ENCODE results near the gene SELP. TPM values are rescaled to one million over a fixed set of nuclear protein-coding genes. Genes with fewer than 3 reads are reported as not detected.

The SELP gene
- total and polyA plus RNA-seq, 2 of the 13 experiments (the other 11 are each of a cell fraction or from before 2014, with no cell fraction given): 0.11 TPM; not detected in 1

GRCh38 chr1:169586395-169587255 lies 43.3 kb downstream of the SELP start, which contains the start of gene F5 (continued):
- TF ChIP-seq, protein P1, sequence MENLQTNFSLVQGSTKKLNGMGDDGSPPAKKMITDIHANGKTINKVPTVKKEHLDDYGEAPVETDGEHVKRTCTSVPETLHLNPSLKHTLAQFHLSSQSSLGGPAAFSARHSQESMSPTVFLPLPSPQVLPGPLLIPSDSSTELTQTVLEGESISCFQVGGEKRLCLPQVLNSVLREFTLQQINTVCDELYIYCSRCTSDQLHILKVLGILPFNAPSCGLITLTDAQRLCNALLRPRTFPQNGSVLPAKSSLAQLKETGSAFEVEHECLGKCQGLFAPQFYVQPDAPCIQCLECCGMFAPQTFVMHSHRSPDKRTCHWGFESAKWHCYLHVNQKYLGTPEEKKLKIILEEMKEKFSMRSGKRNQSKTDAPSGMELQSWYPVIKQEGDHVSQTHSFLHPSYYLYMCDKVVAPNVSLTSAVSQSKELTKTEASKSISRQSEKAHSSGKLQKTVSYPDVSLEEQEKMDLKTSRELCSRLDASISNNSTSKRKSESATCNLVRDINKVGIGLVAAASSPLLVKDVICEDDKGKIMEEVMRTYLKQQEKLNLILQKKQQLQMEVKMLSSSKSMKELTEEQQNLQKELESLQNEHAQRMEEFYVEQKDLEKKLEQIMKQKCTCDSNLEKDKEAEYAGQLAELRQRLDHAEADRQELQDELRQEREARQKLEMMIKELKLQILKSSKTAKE (CRISPR knock-in tag; IDR thresholded peaks at IDR 0.05; ENCODE audit: borderline replicate concordance): 0 out of 2 replicates have a peak, but pooled peaks have one; percentile 33
- TF ChIP-seq ZNF790 (CRISPR knock-in tag; IDR thresholded peaks at IDR 0.05; ENCODE audit: borderline replicate concordance): 0 out of 2 replicates have a peak, but pooled peaks have one; percentile 41
- 0 out of 2 replicates have a peak, but pooled peaks have one; percentile 22 for TF ChIP-seq ZNF230 (CRISPR knock-in tag; IDR thresholded peaks at IDR 0.05)
- TF ChIP-seq ZNF18 (CRISPR knock-in tag; IDR thresholded peaks at IDR 0.05; ENCODE audit: insufficient replicate concordance): peak; percentile 93
- TF ChIP-seq FOXA1 (IDR thresholded peaks at IDR 0.05): no peak
- TF ChIP-seq FOXA1 (CRISPR knock-in tag; IDR thresholded peaks at IDR 0.05): peak; percentile 35; the same call in 1 of the 2 replicates
- 0 out of 2 replicates have a peak, but pooled peaks have one; percentile 29 for TF ChIP-seq CEBPB (IDR thresholded peaks at IDR 0.05; ENCODE audit: borderline replicate concordance, low read depth, low read length)
- TF ChIP-seq ZNF296 (CRISPR knock-in tag; conservative IDR thresholded peaks at IDR 0.05): no peak
- no peak for TF ChIP-seq ZNF552 (CRISPR knock-in tag; IDR thresholded peaks at IDR 0.05; ENCODE audit: borderline replicate concordance)
- peak; percentile 47 for TF ChIP-seq HNF4A (CRISPR knock-in tag; IDR thresholded peaks at IDR 0.05)
- TF ChIP-seq, protein P2, sequence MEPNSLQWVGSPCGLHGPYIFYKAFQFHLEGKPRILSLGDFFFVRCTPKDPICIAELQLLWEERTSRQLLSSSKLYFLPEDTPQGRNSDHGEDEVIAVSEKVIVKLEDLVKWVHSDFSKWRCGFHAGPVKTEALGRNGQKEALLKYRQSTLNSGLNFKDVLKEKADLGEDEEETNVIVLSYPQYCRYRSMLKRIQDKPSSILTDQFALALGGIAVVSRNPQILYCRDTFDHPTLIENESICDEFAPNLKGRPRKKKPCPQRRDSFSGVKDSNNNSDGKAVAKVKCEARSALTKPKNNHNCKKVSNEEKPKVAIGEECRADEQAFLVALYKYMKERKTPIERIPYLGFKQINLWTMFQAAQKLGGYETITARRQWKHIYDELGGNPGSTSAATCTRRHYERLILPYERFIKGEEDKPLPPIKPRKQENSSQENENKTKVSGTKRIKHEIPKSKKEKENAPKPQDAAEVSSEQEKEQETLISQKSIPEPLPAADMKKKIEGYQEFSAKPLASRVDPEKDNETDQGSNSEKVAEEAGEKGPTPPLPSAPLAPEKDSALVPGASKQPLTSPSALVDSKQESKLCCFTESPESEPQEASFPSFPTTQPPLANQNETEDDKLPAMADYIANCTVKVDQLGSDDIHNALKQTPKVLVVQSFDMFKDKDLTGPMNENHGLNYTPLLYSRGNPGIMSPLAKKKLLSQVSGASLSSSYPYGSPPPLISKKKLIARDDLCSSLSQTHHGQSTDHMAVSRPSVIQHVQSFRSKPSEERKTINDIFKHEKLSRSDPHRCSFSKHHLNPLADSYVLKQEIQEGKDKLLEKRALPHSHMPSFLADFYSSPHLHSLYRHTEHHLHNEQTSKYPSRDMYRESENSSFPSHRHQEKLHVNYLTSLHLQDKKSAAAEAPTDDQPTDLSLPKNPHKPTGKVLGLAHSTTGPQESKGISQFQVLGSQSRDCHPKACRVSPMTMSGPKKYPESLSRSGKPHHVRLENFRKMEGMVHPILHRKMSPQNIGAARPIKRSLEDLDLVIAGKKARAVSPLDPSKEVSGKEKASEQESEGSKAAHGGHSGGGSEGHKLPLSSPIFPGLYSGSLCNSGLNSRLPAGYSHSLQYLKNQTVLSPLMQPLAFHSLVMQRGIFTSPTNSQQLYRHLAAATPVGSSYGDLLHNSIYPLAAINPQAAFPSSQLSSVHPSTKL (CRISPR knock-in tag; IDR thresholded peaks at IDR 0.05): peak; percentile 71
- peak; percentile 41; the same call in 1 of the 2 replicates for TF ChIP-seq KAT8 (CRISPR knock-in tag; IDR thresholded peaks at IDR 0.05)
- no peak; the same call in 1 of the 2 replicates for TF ChIP-seq ISX (CRISPR knock-in tag; conservative IDR thresholded peaks at IDR 0.05)
- no peak for TF ChIP-seq HES4 (CRISPR knock-in tag; IDR thresholded peaks at IDR 0.05; ENCODE audit: borderline replicate concordance)
- TF ChIP-seq ZNF501 (CRISPR knock-in tag; IDR thresholded peaks at IDR 0.05): peak; percentile 84
- TF ChIP-seq, protein P3, sequence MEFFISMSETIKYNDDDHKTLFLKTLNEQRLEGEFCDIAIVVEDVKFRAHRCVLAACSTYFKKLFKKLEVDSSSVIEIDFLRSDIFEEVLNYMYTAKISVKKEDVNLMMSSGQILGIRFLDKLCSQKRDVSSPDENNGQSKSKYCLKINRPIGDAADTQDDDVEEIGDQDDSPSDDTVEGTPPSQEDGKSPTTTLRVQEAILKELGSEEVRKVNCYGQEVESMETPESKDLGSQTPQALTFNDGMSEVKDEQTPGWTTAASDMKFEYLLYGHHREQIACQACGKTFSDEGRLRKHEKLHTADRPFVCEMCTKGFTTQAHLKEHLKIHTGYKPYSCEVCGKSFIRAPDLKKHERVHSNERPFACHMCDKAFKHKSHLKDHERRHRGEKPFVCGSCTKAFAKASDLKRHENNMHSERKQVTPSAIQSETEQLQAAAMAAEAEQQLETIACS (CRISPR knock-in tag; IDR thresholded peaks at IDR 0.05): no peak
- TF ChIP-seq BRCA1 (CRISPR knock-in tag; IDR thresholded peaks at IDR 0.05): no peak
- TF ChIP-seq, protein P4, sequence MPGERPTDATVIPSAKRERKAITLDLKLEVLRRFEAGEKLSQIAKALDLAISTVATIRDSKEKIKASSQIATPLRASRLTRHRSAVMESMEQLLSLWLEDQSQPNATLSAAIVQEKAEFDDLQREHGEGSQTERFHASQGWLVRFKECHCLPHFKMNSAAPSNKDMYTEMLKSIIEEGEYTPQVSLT (CRISPR knock-in tag; IDR thresholded peaks at IDR 0.05; ENCODE audit: borderline replicate concordance, low read depth): no peak
- no peak for TF ChIP-seq AHR (CRISPR knock-in tag; IDR thresholded peaks at IDR 0.05)
- peak; percentile 81; the same call in 1 of the 2 replicates for TF ChIP-seq ZNF329 (CRISPR knock-in tag; IDR thresholded peaks at IDR 0.05; ENCODE audit: low read depth)

Measured in HepG2 (cell line).